PC-3 (cell line): ENCODE measurements around the gene TECPR2.

Experiments
- EZH2 ChIP-seq: fragments of 300-600 bp; sonication (generic); IDR thresholded peaks from one replicate; pipeline ENCODE4 v1.6.1; 2017; ENCODE audit warnings: antibody characterized with exemption, mild to moderate bottlenecking, low read length; ENCODE audit not compliant: unreplicated experiment
- EZH2phosphoT487 ChIP-seq: fragments of 300-600 bp; sonication (generic); IDR thresholded peaks from 2 replicates; pipeline ENCODE4 v1.6.1; 2018; ENCODE audit warnings: mild to moderate bottlenecking, antibody characterized with exemption, low read length, borderline replicate concordance
- TF ChIP-seq, protein P1 (sequence below): fragments of 300-600 bp; sonication (generic); conservative IDR thresholded peaks from 2 replicates; pipeline ENCODE4 v1.5.1; 2017; ENCODE audit warnings: antibody characterized with exemption, low read depth, mild to moderate bottlenecking, low read length

DNA sequence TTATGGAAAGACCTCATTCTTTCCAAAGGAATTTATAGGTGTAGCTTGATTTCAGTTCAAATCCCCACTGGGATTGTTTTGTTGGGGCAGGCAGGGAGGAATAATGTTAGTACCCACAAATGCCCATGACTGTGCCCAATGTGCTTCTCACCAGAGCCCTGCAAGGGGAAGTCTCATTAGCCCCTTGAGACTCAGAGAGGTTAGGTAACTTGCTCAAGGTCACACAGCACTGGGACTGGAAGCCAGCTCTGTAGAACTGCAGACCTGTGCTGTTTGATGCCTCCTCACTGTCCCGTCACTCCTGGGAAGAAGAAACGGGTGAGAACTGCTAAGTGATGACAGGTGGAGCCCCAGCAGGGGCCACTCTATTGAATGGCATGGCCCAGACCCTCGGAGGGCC lies 138.0 kb downstream of the TECPR2 start:
- TF ChIP-seq, protein P1, sequence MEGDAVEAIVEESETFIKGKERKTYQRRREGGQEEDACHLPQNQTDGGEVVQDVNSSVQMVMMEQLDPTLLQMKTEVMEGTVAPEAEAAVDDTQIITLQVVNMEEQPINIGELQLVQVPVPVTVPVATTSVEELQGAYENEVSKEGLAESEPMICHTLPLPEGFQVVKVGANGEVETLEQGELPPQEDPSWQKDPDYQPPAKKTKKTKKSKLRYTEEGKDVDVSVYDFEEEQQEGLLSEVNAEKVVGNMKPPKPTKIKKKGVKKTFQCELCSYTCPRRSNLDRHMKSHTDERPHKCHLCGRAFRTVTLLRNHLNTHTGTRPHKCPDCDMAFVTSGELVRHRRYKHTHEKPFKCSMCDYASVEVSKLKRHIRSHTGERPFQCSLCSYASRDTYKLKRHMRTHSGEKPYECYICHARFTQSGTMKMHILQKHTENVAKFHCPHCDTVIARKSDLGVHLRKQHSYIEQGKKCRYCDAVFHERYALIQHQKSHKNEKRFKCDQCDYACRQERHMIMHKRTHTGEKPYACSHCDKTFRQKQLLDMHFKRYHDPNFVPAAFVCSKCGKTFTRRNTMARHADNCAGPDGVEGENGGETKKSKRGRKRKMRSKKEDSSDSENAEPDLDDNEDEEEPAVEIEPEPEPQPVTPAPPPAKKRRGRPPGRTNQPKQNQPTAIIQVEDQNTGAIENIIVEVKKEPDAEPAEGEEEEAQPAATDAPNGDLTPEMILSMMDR, result no peak
- TF ChIP-seq EZH2 (no peak), EZH2phosphoT487 (no peak)
